ENCODE measurements around the gene FOXL2. TPM values are rescaled to one million over a fixed set of nuclear protein-coding genes. Genes with fewer than 3 reads are reported as not detected.

The FOXL2 gene
- total RNA-seq, 1 donor from 2014 or later: not detected

GRCh38 chr3:138976047-138976446 lies 29.1 kb upstream of the FOXL2 start:
- Mint-ChIP-seq H3K27me3 (ENCODE audit: unreplicated experiment) (peaks cover 4% of the 10 kb centered on the region), H3K4me3 (ENCODE audit: unreplicated experiment) (no peak overlapping the region), H3K36me3 (ENCODE audit: unreplicated experiment) (no peaks in the 10 kb centered on the region), H3K9me3 (ENCODE audit: unreplicated experiment) (no peaks in the 10 kb centered on the region), H3K27ac (ENCODE audit: unreplicated experiment) (no peak overlapping the region), H3K4me1 (ENCODE audit: low read depth, unreplicated experiment) (no peaks in the 10 kb centered on the region)
- DNase-seq: no peak
- no peak for TF ChIP-seq CTCF (IDR thresholded peaks at IDR 0.05; ENCODE audit: partially characterized antibody, unreplicated experiment)

GRCh38 chr3:138975351-138975750 lies 28.4 kb upstream of the FOXL2 start:
- H3K4me1 Mint-ChIP-seq (ENCODE audit: low read depth, unreplicated experiment): no peaks in the 10 kb centered on the region
- peaks cover 4% of the 10 kb centered on the region for H3K27me3 Mint-ChIP-seq (ENCODE audit: unreplicated experiment)
- H3K4me3 Mint-ChIP-seq (ENCODE audit: unreplicated experiment): no peak overlapping the region
- TF ChIP-seq CTCF (IDR thresholded peaks at IDR 0.05; ENCODE audit: partially characterized antibody, unreplicated experiment): no peak
- no peak overlapping the region for H3K27ac Mint-ChIP-seq (ENCODE audit: unreplicated experiment)
- H3K9me3 Mint-ChIP-seq (ENCODE audit: unreplicated experiment): no peaks in the 10 kb centered on the region
- DNase-seq: no peak
- H3K36me3 Mint-ChIP-seq (ENCODE audit: unreplicated experiment): no peaks in the 10 kb centered on the region

- no peaks in the 10 kb centered on the region for H3K9me3 Mint-ChIP-seq (ENCODE audit: unreplicated experiment)
These were observed 27.5 kb upstream of the FOXL2 start for GRCh38 chr3:138974462-138974861.

GRCh38 chr3:138972941-138973340 lies 26.0 kb upstream of the FOXL2 start:
- no peak overlapping the region for H3K4me3 Mint-ChIP-seq (ENCODE audit: unreplicated experiment)
- DNase-seq: no peak
- no peaks in the 10 kb centered on the region for H3K36me3 Mint-ChIP-seq (ENCODE audit: unreplicated experiment)
- TF ChIP-seq CTCF (IDR thresholded peaks at IDR 0.05; ENCODE audit: partially characterized antibody, unreplicated experiment): no peak
- H3K9me3 Mint-ChIP-seq (ENCODE audit: unreplicated experiment): no peaks in the 10 kb centered on the region
- no peaks in the 10 kb centered on the region for H3K4me1 Mint-ChIP-seq (ENCODE audit: low read depth, unreplicated experiment)
- H3K27ac Mint-ChIP-seq (ENCODE audit: unreplicated experiment): no peak overlapping the region
- peaks cover 2% of the 10 kb centered on the region for H3K27me3 Mint-ChIP-seq (ENCODE audit: unreplicated experiment)

More at GRCh38 chr3:138974462-138974861, 27.5 kb upstream of the FOXL2 start:
- no peaks in the 10 kb centered on the region for H3K4me1 Mint-ChIP-seq (ENCODE audit: low read depth, unreplicated experiment)
- no peak for TF ChIP-seq CTCF (IDR thresholded peaks at IDR 0.05; ENCODE audit: partially characterized antibody, unreplicated experiment)
- peaks cover 2% of the 10 kb centered on the region for H3K27me3 Mint-ChIP-seq (ENCODE audit: unreplicated experiment)
- H3K27ac Mint-ChIP-seq (ENCODE audit: unreplicated experiment): no peak overlapping the region
- no peak overlapping the region for H3K4me3 Mint-ChIP-seq (ENCODE audit: unreplicated experiment)
- no peak for DNase-seq
- H3K36me3 Mint-ChIP-seq (ENCODE audit: unreplicated experiment): no peaks in the 10 kb centered on the region

- H3K36me3 Mint-ChIP-seq (ENCODE audit: unreplicated experiment): no peaks in the 10 kb centered on the region
- no peak overlapping the region for H3K4me3 Mint-ChIP-seq (ENCODE audit: unreplicated experiment)
- DNase-seq: no peak
- H3K27ac Mint-ChIP-seq (ENCODE audit: unreplicated experiment): no peak overlapping the region
- TF ChIP-seq CTCF (IDR thresholded peaks at IDR 0.05; ENCODE audit: partially characterized antibody, unreplicated experiment): no peak
- H3K4me1 Mint-ChIP-seq (ENCODE audit: low read depth, unreplicated experiment): no peaks in the 10 kb centered on the region
- peaks cover 4% of the 10 kb centered on the region for H3K27me3 Mint-ChIP-seq (ENCODE audit: unreplicated experiment)
- no peaks in the 10 kb centered on the region for H3K9me3 Mint-ChIP-seq (ENCODE audit: unreplicated experiment)
These were observed 24.9 kb upstream of the FOXL2 start for GRCh38 chr3:138971766-138972320.

All from glutamatergic neuron (in vitro differentiated cells).